CD4-positive, alpha-beta memory T cell (primary cell): ENCODE results near the gene AGBL4. TPM values are rescaled to one million over a fixed set of nuclear protein-coding genes. Genes with fewer than 3 reads are reported as not detected.

ENCODE experiments used
- CTCF ChIA-PET: fragments of 350-600 bp; sonication (Branson Sonifier 250); formaldehyde crosslinking; loops from one replicate; lab custom pipeline; 2021; ENCODE audit warnings: inconsistent platforms; ENCODE audit not compliant: partially characterized antibody; lab: Charles Lee
- POLR2A ChIA-PET: fragments of 350-600 bp; sonication (Branson Sonifier 250); formaldehyde crosslinking; loops from one replicate; lab custom pipeline; 2021; ENCODE audit not compliant: partially characterized antibody; lab: Charles Lee
- DNase-seq, 5 donors: peaks; one replicate each; pipeline versions ENCODE4 v3.0.0 to v3.0.0-alpha.2; 2020 to 2022; ENCODE audit warnings: mixed read lengths in 1 of 5
- H3K27ac ChIP-seq: one replicate; pipeline ENCODE4 v1.7.0; 2013; ENCODE audit warnings: low read depth, low read length
- H3K27me3 ChIP-seq: 2 replicates; pipeline ENCODE4 v1.7.0; 2013; ENCODE audit warnings: mild to moderate bottlenecking, low read length, moderate library complexity; ENCODE audit not compliant: insufficient read depth
- H3K36me3 ChIP-seq: 2 replicates; pipeline ENCODE4 v1.7.0; 2013; ENCODE audit warnings: mild to moderate bottlenecking, low read length, moderate library complexity; ENCODE audit not compliant: insufficient read depth
- H3K4me1 ChIP-seq: 2 replicates; pipeline ENCODE4 v1.7.0; 2013; ENCODE audit warnings: mild to moderate bottlenecking, low read length, moderate library complexity; ENCODE audit not compliant: insufficient read depth
- H3K4me3 ChIP-seq, 2 donors: one replicate each; pipeline ENCODE4 v1.7.0; 2013; ENCODE audit warnings: low read length in 2 of 2, mild to moderate bottlenecking in 1 of 2
- H3K9me3 ChIP-seq, 2 donors: one replicate each; pipeline ENCODE4 v1.7.0; 2013; ENCODE audit warnings: low read length in 2 of 2, control low read depth in 1 of 2; ENCODE audit not compliant: control insufficient read depth in 1 of 2
- H3K27ac Mint-ChIP-seq, 7 donors: one replicate each; pipeline ENCODE4 v1.8.0; 2020 to 2021; ENCODE audit warnings: mixed read lengths in 7 of 7, mild to moderate bottlenecking in 6 of 7, inconsistent platforms in 3 of 7, moderate library complexity in 3 of 7
- H3K27me3 Mint-ChIP-seq, 2 donors: one replicate each; pipeline ENCODE4 v1.8.0; 2020 to 2021; ENCODE audit warnings: mixed read lengths in 2 of 2
- H3K36me3 Mint-ChIP-seq, 2 donors: one replicate each; pipeline ENCODE4 v1.8.0; 2020 to 2021; ENCODE audit warnings: mixed read lengths in 2 of 2, inconsistent platforms in 1 of 2, mild to moderate bottlenecking in 1 of 2
- H3K4me1 Mint-ChIP-seq, 4 donors: one replicate each; pipeline ENCODE4 v1.8.0; 2020 to 2021; ENCODE audit warnings: mixed read lengths in 4 of 4, mild to moderate bottlenecking in 1 of 4
- H3K4me3 Mint-ChIP-seq, 8 donors: one replicate each; pipeline ENCODE4 v1.8.0; 2020 to 2021; ENCODE audit warnings: mixed read lengths in 8 of 8, mild to moderate bottlenecking in 7 of 8, moderate library complexity in 6 of 8, inconsistent platforms in 3 of 8
- H3K9me3 Mint-ChIP-seq, 8 donors: one replicate each; pipeline ENCODE4 v1.8.0; 2020 to 2021; ENCODE audit warnings: mixed read lengths in 8 of 8, mild to moderate bottlenecking in 5 of 8, inconsistent platforms in 3 of 8, moderate library complexity in 1 of 8
- intact Hi-C: fragments of 100-400 bp; cut with micrococcal nuclease; formaldehyde crosslinking; loops from one replicate; pipeline ENCODE4 v1.15.1; 2023
- polyA plus RNA-seq, 2 donors: library from polyadenylated mRNA; unstranded; fragments of 300-500 nt; fragmentation: Illumina TruSeq; gene quantifications; one replicate each; pipeline ENCODE4 v1.2.3, GENCODE V29; 2021
- total RNA-seq, 2 experiments: library from RNA; stranded (reverse); gene quantifications; one replicate each; pipeline ENCODE4 v1.2.3, GENCODE V29; 2021

Gene AGBL4
- total and polyA plus RNA-seq, 4 experiments from 2014 or later = not detected

- Mint-ChIP-seq H3K27ac (no peak overlapping the region), H3K4me1 (no peaks in the 10 kb centered on the region), H3K4me3 (no peak overlapping the region), H3K9me3 (peaks cover 0 to 18% (median 6%) of the 10 kb centered on the region in 8 donors), H3K27me3 (peaks cover 0 to 2% of the 10 kb centered on the region in 2 donors), H3K36me3 (no peaks in the 10 kb centered on the region)
- Histone ChIP-seq H3K4me3 (no peak overlapping the region), H3K27ac (no peak overlapping the region), H3K9me3 (no peaks in the 10 kb centered on the region), H3K36me3 (no peaks in the 10 kb centered on the region), H3K4me1 (no peaks in the 10 kb centered on the region), H3K27me3 (no peaks in the 10 kb centered on the region)
- POLR2A ChIA-PET = no interaction called here
- DNase-seq = no peak
- CTCF ChIA-PET = no interaction called here
- intact Hi-C loops = no loop called here
Observed at GRCh38 chr1:49435291-49435690, 588.5 kb downstream of the AGBL4 start.

- Histone ChIP-seq H3K27me3 (no peaks in the 10 kb centered on the region), H3K27ac (no peak overlapping the region), H3K36me3 (no peaks in the 10 kb centered on the region), H3K4me3 (no peak overlapping the region), H3K4me1 (no peaks in the 10 kb centered on the region), H3K9me3 (no peaks in the 10 kb centered on the region)
- Mint-ChIP-seq H3K36me3 (no peaks in the 10 kb centered on the region), H3K9me3 (peaks cover 0 to 16% (median 4%) of the 10 kb centered on the region in 8 donors), H3K4me3 (no peak overlapping the region), H3K27me3 (no peaks in the 10 kb centered on the region), H3K4me1 (no peaks in the 10 kb centered on the region), H3K27ac (no peak overlapping the region)
- intact Hi-C loops = no loop called here
- ChIA-PET POLR2A (no interaction called here), CTCF (no interaction called here)
- no peak for DNase-seq
Observed at GRCh38 chr1:49424782-49425181, 599.0 kb downstream of the AGBL4 start.

- CTCF ChIA-PET = no interaction called here
Observed at GRCh38 chr1:49416758-49417157, 607.0 kb downstream of the AGBL4 start.

GRCh38 chr1:49408346-49408745, 615.4 kb downstream of the AGBL4 start:
- no peak for DNase-seq
- CTCF ChIA-PET = no interaction called here
- no peaks in the 10 kb centered on the region for H3K27me3 ChIP-seq
- H3K27ac Mint-ChIP-seq = no peak overlapping the region
- no peaks in the 10 kb centered on the region for H3K27me3 Mint-ChIP-seq
- no peaks in the 10 kb centered on the region for H3K36me3 Mint-ChIP-seq
- H3K27ac ChIP-seq = no peak overlapping the region
- H3K9me3 ChIP-seq = no peaks in the 10 kb centered on the region
- peaks cover 0 to 7% (median 3%) of the 10 kb centered on the region in 8 donors for H3K9me3 Mint-ChIP-seq
- H3K4me3 Mint-ChIP-seq = no peak overlapping the region
- POLR2A ChIA-PET = no interaction called here
- intact Hi-C loops = no loop called here
- no peaks in the 10 kb centered on the region for H3K4me1 Mint-ChIP-seq
- no peak overlapping the region for H3K4me3 ChIP-seq
- no peaks in the 10 kb centered on the region for H3K36me3 ChIP-seq
- H3K4me1 ChIP-seq = no peaks in the 10 kb centered on the region

More at GRCh38 chr1:49416758-49417157, 607.0 kb downstream of the AGBL4 start:
- Mint-ChIP-seq H3K27me3 (no peaks in the 10 kb centered on the region), H3K4me1 (no peaks in the 10 kb centered on the region), H3K4me3 (no peak overlapping the region), H3K36me3 (no peaks in the 10 kb centered on the region), H3K27ac (no peak overlapping the region), H3K9me3 (peaks cover 0 to 5% (median 0%) of the 10 kb centered on the region in 8 donors)
- Histone ChIP-seq H3K4me3 (no peak overlapping the region), H3K9me3 (no peaks in the 10 kb centered on the region), H3K27me3 (no peaks in the 10 kb centered on the region), H3K36me3 (no peaks in the 10 kb centered on the region), H3K27ac (no peak overlapping the region), H3K4me1 (no peaks in the 10 kb centered on the region)
- DNase-seq = no peak
- intact Hi-C loops = no loop called here
- POLR2A ChIA-PET = no interaction called here

- intact Hi-C loops = no loop called here
- Histone ChIP-seq H3K36me3 (no peaks in the 10 kb centered on the region), H3K4me1 (no peaks in the 10 kb centered on the region), H3K9me3 (no peaks in the 10 kb centered on the region), H3K27me3 (no peaks in the 10 kb centered on the region), H3K4me3 (no peak overlapping the region), H3K27ac (no peak overlapping the region)
- CTCF ChIA-PET = no interaction called here
- Mint-ChIP-seq H3K4me3 (no peak overlapping the region), H3K27me3 (no peaks in the 10 kb centered on the region), H3K27ac (no peak overlapping the region), H3K4me1 (no peaks in the 10 kb centered on the region), H3K9me3 (peaks cover 0 to 9% (median 4%) of the 10 kb centered on the region in 8 donors), H3K36me3 (no peaks in the 10 kb centered on the region)
- DNase-seq = no peak
- POLR2A ChIA-PET = no interaction called here
Observed at GRCh38 chr1:49397086-49397485, 626.7 kb downstream of the AGBL4 start.

GRCh38 chr1:49394200-49394599, 629.6 kb downstream of the AGBL4 start:
- Histone ChIP-seq H3K4me1 (no peaks in the 10 kb centered on the region), H3K27ac (no peak overlapping the region), H3K4me3 (no peak overlapping the region), H3K9me3 (no peaks in the 10 kb centered on the region), H3K36me3 (no peaks in the 10 kb centered on the region), H3K27me3 (no peaks in the 10 kb centered on the region)
- ChIA-PET POLR2A (no interaction called here), CTCF (no interaction called here)
- DNase-seq = no peak
- H3K4me3 Mint-ChIP-seq = no peak overlapping the region
- intact Hi-C loops = no loop called here
- no peaks in the 10 kb centered on the region for H3K4me1 Mint-ChIP-seq
- peaks cover 0 to 4% (median 2%) of the 10 kb centered on the region in 8 donors for H3K9me3 Mint-ChIP-seq
- H3K27ac Mint-ChIP-seq = no peak overlapping the region
- no peaks in the 10 kb centered on the region for H3K36me3 Mint-ChIP-seq
- no peaks in the 10 kb centered on the region for H3K27me3 Mint-ChIP-seq

GRCh38 chr1:49389699-49390098, 634.1 kb downstream of the AGBL4 start:
- H3K27ac ChIP-seq = no peak overlapping the region
- ChIA-PET CTCF (no interaction called here), POLR2A (no interaction called here)
- no peak overlapping the region for H3K4me3 Mint-ChIP-seq
- H3K9me3 ChIP-seq = no peaks in the 10 kb centered on the region
- intact Hi-C loops = no loop called here
- no peaks in the 10 kb centered on the region for H3K27me3 ChIP-seq
- DNase-seq = no peak
- H3K36me3 Mint-ChIP-seq = no peaks in the 10 kb centered on the region
- no peak overlapping the region for H3K4me3 ChIP-seq
- no peaks in the 10 kb centered on the region for H3K36me3 ChIP-seq
- H3K4me1 ChIP-seq = no peaks in the 10 kb centered on the region
- H3K27me3 Mint-ChIP-seq = no peaks in the 10 kb centered on the region
- H3K4me1 Mint-ChIP-seq = no peaks in the 10 kb centered on the region
- no peak overlapping the region for H3K27ac Mint-ChIP-seq
- peaks cover 0 to 6% (median 2%) of the 10 kb centered on the region in 8 donors for H3K9me3 Mint-ChIP-seq

- Mint-ChIP-seq H3K9me3 (peaks cover 0 to 3% (median under 1%) of the 10 kb centered on the region in 8 donors), H3K4me3 (no peak overlapping the region), H3K27ac (no peak overlapping the region), H3K36me3 (no peaks in the 10 kb centered on the region), H3K27me3 (peaks cover 0 to 2% of the 10 kb centered on the region in 2 donors), H3K4me1 (no peaks in the 10 kb centered on the region)
- no peaks in the 10 kb centered on the region for H3K4me1 ChIP-seq
- H3K9me3 ChIP-seq = no peaks in the 10 kb centered on the region
- ChIA-PET CTCF (interaction anchor here (0.6 kb wide), 1 partner anchor 867 kb away, joined by 3 read pairs; no protein-coding TSS in a partner anchor), POLR2A (no interaction called here)
- intact Hi-C loops = no loop called here
- no peaks in the 10 kb centered on the region for H3K36me3 ChIP-seq
- H3K27ac ChIP-seq = no peak overlapping the region
- no peaks in the 10 kb centered on the region for H3K27me3 ChIP-seq
- no peak overlapping the region for H3K4me3 ChIP-seq
- DNase-seq = no peak
Observed at GRCh38 chr1:49364676-49365075, 659.1 kb downstream of the AGBL4 start.
